Heart left ventricle (tissue), 16 donors: ENCODE measurements around the gene KLHL13. TPM values are rescaled to one million over a fixed set of nuclear protein-coding genes. Genes with fewer than 3 reads are reported as not detected.

Experiments used
- ATAC-seq, 4 donors: fragments of 200-7000 bp; cut with Tn5 transposase; one replicate each; pipeline ENCODE4 v1.9.1; 2020 to 2022; ENCODE audit warnings: moderate library complexity in 4 of 4, mild to moderate bottlenecking in 3 of 4, moderate number of reproducible peaks in 1 of 4
- DNase-seq, 5 donors: peaks; one replicate each; pipeline ENCODE4 v3.0.0-alpha.2; 2020
- H3K27ac ChIP-seq, 12 donors: fragments of 200-600 bp; sonication (generic) in 4 of 12; one replicate each; pipeline versions ENCODE4 v1.5.0 to v1.8.0; 2016 to 2022; ENCODE audit warnings: mild to moderate bottlenecking in 2 of 12
- H3K27me3 ChIP-seq, 9 donors: fragments of 200-600 bp; sonication (generic) in 2 of 9; one replicate each; pipeline versions ENCODE4 v1.5.1 to v1.8.0; 2016 to 2022; ENCODE audit warnings: mild to moderate bottlenecking in 3 of 9
- H3K36me3 ChIP-seq, 9 donors: fragments of 200-600 bp; sonication (generic) in 2 of 9; one replicate each; pipeline versions ENCODE4 v1.5.0 to v1.8.0; 2018 to 2022; ENCODE audit warnings: mild to moderate bottlenecking in 2 of 9
- H3K4me1 ChIP-seq, 12 donors: fragments of 200-600 bp; sonication (generic) in 4 of 12; one replicate each; pipeline versions ENCODE4 v1.5.0 to v1.8.0; 2016 to 2022; ENCODE audit warnings: mild to moderate bottlenecking in 3 of 12
- H3K4me3 ChIP-seq, 12 donors: fragments of 200-600 bp; sonication (generic) in 4 of 12; one replicate each; pipeline versions ENCODE4 v1.5.0 to v1.8.0; 2017 to 2022; ENCODE audit warnings: mild to moderate bottlenecking in 9 of 12, moderate library complexity in 4 of 12
- H3K9me3 ChIP-seq, 12 donors: fragments of 200-600 bp; sonication (generic) in 4 of 12; one replicate each; pipeline versions ENCODE4 v1.5.0 to v1.8.0; 2016 to 2022; ENCODE audit warnings: mild to moderate bottlenecking in 1 of 12
- POLR2A ChIP-seq, 2 donors: fragments of 450-650 bp; IDR thresholded peaks; one replicate each; pipeline ENCODE4 v1.6.1; 2017; ENCODE audit warnings: antibody characterized with exemption in 2 of 2, mild to moderate bottlenecking in 2 of 2, moderate library complexity in 2 of 2
- WGBS, 4 donors: extraction: QIAGEN DNeasy Blood & Tissue Kit in 2 of 4; methylation state at CpG; one replicate each; pipeline versions ENCODE4 v1.1.5 to v1.1.7; 2013 to 2018; 5-methylcytosine and 5-hydroxymethylcytosine counted together
- intact Hi-C, 10 donors: fragments of 100-400 bp; cut with DNase I; formaldehyde crosslinking; loops; one replicate each; pipeline versions ENCODE4 v1.11.1 to v1.14.2; 2022
- polyA plus RNA-seq, 2 donors: library from polyadenylated mRNA; stranded (reverse); fragments of 200-250 nt; gene quantifications; one replicate each; pipeline ENCODE4 v1.2.3, GENCODE V29; 2013
- total RNA-seq, 9 donors: library from RNA; depleted of rRNA in 2 of 9; stranded (reverse); fragments of >200 nt in 2 of 9; fragmentation: NEBNext Ultra II Directional in 3 of 9; extraction: Animal tissue kit (Norgen Biotek cat#: 25700) in 3 of 9; gene quantifications; one replicate each; pipeline versions ENCODE4 v1.1.0 to v1.2.4, GENCODE V29; 2016 to 2023
- TF ChIP-seq, protein P1 (sequence below), 12 donors: fragments of 200-600 bp; sonication (generic) in 4 of 12; IDR thresholded peaks; one replicate each; pipeline versions ENCODE4 v1.5.0 to v1.8.0; 2018 to 2022; ENCODE audit warnings: antibody characterized with exemption in 12 of 12, mild to moderate bottlenecking in 5 of 12
- donor health status: ischemic (EF 13 %, LVEDD 7.1; RV severe dilation, severe dysfunction).
- donor health status: healthy with polysubstance abuse.
- donor health status: DM: no; HTN: yes; CAD: no.
- donor health status: DM: no; HTN: no; CAD: no.
- donor health status: ischemic (EF 25% LVEDD 6.9; RV normal size, moderate dysfunction).
- donor health status: ischemic (EF 25% LVEDD 5.7; RV mildly dilated, moderate dysfunction).
- donor health status: healthy.
- donor health status: DM: yes; HTN: yes; CAD: no.
- donor health status: ischemic (EF 35%, LVEDD 5.7; RV mildly dilated, moderate dysfunction).
- donor health status: nonischemic (EF 11% LVEDD 7.7; RV severe dilation, severe dysfunction).
- donor health status: DM: yes; HTN: yes; CAD: no.
- donor health status: PGD.
- donor health status: ischemic (EF 29% LVEDD 5.4; RV normal size, mild dysfunction).
- donor health status: nonischemic (EF 23%, LVEDD 6.1; RV moderate dilation, normal function).

The KLHL13 gene
- total and polyA plus RNA-seq, 11 donors, result 3.4 to 14.2 (median 7.7) TPM

GRCh38 chrX:117995378-117995777, 121.2 kb downstream of the KLHL13 start:
- TF ChIP-seq, protein P1, sequence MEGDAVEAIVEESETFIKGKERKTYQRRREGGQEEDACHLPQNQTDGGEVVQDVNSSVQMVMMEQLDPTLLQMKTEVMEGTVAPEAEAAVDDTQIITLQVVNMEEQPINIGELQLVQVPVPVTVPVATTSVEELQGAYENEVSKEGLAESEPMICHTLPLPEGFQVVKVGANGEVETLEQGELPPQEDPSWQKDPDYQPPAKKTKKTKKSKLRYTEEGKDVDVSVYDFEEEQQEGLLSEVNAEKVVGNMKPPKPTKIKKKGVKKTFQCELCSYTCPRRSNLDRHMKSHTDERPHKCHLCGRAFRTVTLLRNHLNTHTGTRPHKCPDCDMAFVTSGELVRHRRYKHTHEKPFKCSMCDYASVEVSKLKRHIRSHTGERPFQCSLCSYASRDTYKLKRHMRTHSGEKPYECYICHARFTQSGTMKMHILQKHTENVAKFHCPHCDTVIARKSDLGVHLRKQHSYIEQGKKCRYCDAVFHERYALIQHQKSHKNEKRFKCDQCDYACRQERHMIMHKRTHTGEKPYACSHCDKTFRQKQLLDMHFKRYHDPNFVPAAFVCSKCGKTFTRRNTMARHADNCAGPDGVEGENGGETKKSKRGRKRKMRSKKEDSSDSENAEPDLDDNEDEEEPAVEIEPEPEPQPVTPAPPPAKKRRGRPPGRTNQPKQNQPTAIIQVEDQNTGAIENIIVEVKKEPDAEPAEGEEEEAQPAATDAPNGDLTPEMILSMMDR (IDR thresholded peaks at IDR 0.05), result no peak
- no peak for TF ChIP-seq POLR2A (IDR thresholded peaks at IDR 0.05)
- 84 to 100% (median 95%) methylated on average over 1 of the region's 1 CpG for whole genome bisulfite sequencing, 4 donors
- H3K27me3 ChIP-seq, result no peaks in the 10 kb centered on the region
- no peaks in the 10 kb centered on the region for H3K4me1 ChIP-seq
- no peaks in the 10 kb centered on the region for H3K36me3 ChIP-seq
- intact Hi-C loops, result loop anchor here in 8 of 10 donors (5.0 to 10.0 kb wide), 2 partner anchors 229 to 232 kb away; no protein-coding TSS in a partner anchor
- no peaks in the 10 kb centered on the region for H3K9me3 ChIP-seq
- ATAC-seq (no peak), DNase-seq (no peak)
- H3K27ac ChIP-seq, result no peak overlapping the region
- H3K4me3 ChIP-seq, result no peak overlapping the region

- 54 to 100% (median 63%) methylated on average over 1 of the region's 1 CpG for WGBS, 4 donors
- intact Hi-C loops, result loop anchor here in 7 of 10 donors (10.0 kb wide), 1 partner anchor 233 kb away; no protein-coding TSS in a partner anchor
- TF ChIP-seq, protein P1 (IDR thresholded peaks at IDR 0.05), result no peak
- no peak for TF ChIP-seq POLR2A (IDR thresholded peaks at IDR 0.05)
- no peaks in the 10 kb centered on the region for H3K9me3 ChIP-seq
- no peaks in the 10 kb centered on the region for H3K4me1 ChIP-seq
- no peaks in the 10 kb centered on the region for H3K27me3 ChIP-seq
- ATAC-seq, result peak in 1 of 4 donors; percentile 24
- peak overlapping the region in 5 of 12 donors; percentile 26 to 80 (median 46) for H3K27ac ChIP-seq
- H3K4me3 ChIP-seq, result no peak overlapping the region
- DNase-seq, result no peak
- no peaks in the 10 kb centered on the region for H3K36me3 ChIP-seq
Measured at GRCh38 chrX:117992192-117992723, 124.4 kb downstream of the KLHL13 start.

- Histone ChIP-seq H3K4me3 (no peak overlapping the region), H3K36me3 (no peaks in the 10 kb centered on the region), H3K9me3 (no peaks in the 10 kb centered on the region), H3K27ac (no peak overlapping the region), H3K27me3 (no peaks in the 10 kb centered on the region), H3K4me1 (no peaks in the 10 kb centered on the region)
- ATAC-seq (no peak), DNase-seq (no peak)
- intact Hi-C loops, result loop anchor here in 7 of 10 donors (10.0 kb wide), 1 partner anchor 234 kb away; no protein-coding TSS in a partner anchor
- TF ChIP-seq, protein P1 (IDR thresholded peaks at IDR 0.05), result no peak
- TF ChIP-seq POLR2A (IDR thresholded peaks at IDR 0.05), result no peak
- 73 to 91% (median 83%) methylated on average over 3 of the region's 3 CpGs for WGBS, 4 donors
Measured at GRCh38 chrX:117990438-117990837, 126.2 kb downstream of the KLHL13 start.

DNA sequence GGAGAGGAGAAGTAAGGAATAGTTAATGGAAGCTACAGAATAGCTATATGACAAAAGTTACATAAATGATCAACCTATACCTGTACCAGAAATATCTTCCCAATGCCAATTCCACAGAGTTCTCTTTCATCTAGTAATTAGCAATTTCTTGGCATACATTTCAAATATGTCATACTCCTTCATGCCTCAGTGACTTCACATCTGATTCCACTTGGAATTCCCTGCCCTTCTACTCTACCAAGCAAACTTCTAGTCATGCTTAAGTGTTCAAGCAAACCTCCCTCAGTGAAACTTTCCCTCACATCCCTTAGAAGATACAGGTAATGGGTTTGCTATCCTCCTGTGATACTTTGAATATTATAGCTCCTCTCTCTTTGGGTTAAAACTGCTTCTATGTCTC, 127.1 kb downstream of the KLHL13 start:
- intact Hi-C loops, result no loop called here
- no peak for ATAC-seq
- Histone ChIP-seq H3K27ac (no peak overlapping the region), H3K9me3 (no peaks in the 10 kb centered on the region), H3K36me3 (no peaks in the 10 kb centered on the region), H3K4me3 (no peak overlapping the region), H3K4me1 (peaks cover 0 to 3% (median 0%) of the 10 kb centered on the region in 12 donors), H3K27me3 (no peaks in the 10 kb centered on the region)
- TF ChIP-seq, protein P1 (IDR thresholded peaks at IDR 0.05), result no peak
- TF ChIP-seq POLR2A (IDR thresholded peaks at IDR 0.05), result no peak
- no peak for DNase-seq
